Activated CD4-positive, alpha-beta T cell treated with anti-CD3 and anti-CD28 coated beads for 1 hour (primary cell): ENCODE results near the gene CECR2.

Experiments used
- DNase-seq: peaks from one replicate; pipeline ENCODE4 v3.0.0-alpha.2; 2020

Gene CECR2

DNA sequence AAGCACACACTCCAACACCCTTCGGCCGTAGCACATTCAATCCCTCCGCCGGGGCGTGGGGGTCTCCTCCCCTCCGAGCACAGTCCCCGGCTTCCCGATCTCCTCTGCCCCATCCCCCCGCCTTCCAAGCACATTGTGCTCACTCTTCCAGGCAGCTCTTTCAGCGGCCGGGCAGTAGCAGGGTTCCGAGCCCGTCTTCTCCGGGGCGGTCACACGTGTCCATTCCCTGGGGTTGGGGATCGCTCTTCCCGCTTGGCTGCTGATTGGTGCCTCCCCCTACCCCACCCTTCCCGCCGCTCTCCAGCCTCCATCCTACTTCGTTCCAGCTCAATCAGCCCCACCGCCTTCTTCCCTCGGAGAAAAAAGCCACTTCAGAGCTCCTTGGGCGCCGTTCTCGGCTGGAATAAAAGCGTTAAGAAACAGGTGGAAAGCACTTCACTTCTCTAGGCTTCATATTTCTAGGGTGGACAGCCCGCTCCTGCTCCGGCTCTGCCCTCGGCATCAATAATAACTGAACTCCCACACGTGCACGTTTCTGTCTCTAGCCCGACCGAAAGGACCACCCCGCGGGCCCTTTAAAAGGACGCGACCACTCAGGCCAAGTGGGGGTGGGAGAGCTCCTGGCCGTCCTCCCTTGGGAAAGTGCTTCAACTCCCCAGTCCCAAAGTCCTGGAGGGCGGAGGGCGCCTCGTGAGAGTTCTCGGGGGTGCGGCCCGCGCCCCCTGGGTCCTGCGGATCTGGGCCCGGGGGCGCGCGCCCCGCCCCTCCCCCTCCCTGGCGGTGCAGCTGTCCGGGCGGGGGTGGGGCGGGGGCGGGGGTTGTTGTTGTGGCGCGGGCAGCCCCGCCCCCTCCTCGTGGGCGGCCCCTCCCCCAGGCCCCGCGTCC lies 464 bp upstream of the CECR2 start:
- no peak for DNase-seq

DNA sequence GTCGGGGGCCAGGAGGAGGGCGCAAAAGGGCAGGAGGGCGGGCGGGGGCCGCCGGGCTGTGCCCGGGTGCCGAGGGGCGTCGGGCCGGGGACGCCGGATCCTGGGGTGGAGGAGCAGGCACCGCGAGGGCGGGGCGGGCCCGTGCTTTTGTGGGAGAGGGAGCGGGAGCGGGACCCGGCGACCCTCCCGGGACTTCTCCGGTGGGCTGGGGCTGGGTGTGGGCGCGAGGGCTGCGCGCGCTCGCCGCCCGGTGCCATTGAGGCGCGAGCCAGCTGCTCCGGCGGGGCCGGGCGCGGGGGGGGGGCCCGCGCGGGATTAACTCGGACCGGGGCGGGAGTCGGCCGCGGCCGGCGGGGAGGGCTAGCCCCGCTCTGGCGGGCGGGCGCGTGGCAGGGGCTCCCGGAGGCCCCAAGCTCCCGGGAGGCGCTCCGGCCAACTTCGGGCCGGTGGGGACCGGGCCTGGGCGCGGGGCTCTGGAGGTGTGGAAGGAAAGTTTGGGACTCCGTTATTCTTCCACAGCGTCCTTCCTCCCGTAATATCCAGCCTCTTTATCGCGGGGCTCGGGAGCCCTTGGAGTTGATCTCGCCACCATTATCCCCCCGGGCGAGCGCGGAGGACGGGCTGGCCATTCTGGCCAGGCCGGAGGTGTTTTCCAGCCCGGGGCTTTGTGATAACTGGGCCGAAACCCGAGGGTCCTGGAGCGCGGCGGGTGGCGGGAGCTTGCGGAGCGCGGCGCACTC lies 936 bp downstream of the CECR2 start:
- DNase-seq: no peak

DNA sequence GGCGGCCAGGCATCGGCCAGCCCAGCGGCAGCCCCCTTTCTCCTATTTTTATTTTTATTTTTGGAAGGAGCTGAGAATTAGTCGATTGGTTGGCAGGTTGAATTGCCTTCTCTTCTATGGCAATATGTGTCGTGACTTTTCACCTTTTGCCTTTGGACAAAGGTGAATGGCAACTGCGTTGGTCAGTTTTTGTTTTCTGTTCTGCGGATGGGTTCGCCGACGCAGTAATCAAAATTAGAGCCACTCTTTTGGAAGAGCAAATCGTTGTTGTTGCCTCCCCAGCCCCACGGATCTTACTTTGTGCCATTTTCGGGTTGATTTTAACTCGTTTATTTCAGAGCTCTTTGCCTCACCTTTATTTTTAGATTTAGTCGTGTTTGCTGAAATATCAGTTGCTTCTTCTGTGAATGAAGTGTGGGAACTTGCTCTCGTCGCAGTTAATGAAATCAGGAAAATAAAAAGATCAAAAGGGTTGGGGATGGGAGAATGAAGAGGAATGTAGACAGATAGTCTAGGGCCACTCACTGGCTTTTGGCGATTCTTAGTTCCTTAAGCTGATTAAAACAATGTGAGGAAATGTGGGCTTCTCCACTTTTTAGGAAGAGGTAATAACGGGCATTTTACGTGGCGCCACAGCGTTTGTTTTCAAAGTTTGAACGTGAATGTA lies 1.6 kb downstream of the CECR2 start:
- DNase-seq: no peak

DNA sequence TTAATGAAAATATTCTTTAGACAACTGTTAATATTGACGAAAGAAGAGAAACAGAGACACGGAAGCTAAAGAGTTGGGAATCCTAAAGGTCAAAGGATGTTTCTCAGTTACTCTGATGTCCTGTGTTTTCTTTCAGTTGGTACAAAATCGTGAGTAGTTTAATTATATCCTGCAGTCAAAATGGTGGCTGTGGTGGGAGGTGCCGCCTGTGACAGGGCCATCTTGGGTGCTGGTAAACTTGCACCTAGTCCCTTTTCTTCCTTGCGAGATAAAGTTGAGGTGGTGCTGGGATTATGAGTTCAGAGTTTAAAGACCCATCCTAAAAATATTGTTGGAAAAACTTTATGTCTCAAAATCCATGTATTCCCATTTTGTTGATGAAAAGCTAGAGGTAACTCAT lies 2.2 kb downstream of the CECR2 start:
- no peak for DNase-seq

DNA sequence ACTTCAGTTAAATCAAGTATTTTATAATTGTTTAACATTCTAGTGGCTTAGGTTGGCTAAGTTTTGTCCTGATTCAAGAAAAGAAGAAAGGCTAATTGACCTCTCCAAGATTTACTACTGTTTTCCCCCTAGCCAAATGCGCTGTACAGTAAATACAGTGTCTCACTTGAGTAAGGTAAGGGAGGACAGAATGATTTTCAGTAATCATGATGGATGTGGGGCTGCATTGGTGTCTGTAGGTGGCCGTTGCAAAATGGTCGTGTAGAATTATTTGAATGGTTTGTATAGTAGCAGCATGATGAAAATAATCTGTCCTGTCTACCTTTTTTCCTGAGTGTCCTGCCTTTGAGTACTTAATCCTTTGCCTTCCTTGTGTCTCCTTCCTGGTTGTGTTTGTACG lies 4.6 kb downstream of the CECR2 start:
- no peak for DNase-seq

DNA sequence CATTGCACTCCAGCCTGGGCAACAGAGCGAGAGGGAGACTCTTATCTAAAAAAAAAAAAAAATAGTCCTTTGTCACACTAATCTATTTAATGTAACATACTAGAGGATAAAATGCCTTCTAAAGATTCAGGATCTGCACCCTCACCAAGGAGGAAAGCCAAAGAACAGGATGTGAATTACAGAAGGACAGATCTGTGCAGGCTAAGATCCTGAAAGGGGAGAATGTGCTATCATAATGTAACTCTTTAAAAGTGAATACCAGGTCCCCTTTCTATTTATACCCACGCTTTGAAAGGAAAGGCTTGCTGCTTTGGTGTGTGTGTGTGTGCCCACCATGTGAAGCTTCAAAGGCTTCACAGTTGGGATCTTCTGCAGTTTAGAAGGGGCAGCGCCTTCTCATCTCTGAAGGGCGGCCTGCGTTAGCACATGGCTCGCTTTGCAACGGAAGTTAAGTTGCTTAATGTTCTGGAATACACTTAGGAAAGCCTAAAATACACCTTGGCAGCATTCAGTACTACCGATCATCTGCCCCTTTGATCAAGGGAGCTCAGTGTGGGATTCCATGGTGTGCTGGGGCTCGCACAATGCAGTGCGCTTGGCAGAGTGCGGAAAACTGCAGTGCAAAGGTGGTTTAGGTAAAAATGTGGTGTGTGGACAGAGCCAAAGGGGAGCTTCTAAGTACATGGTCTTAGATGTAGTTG lies 6.8 kb downstream of the CECR2 start:
- DNase-seq: no peak

DNA sequence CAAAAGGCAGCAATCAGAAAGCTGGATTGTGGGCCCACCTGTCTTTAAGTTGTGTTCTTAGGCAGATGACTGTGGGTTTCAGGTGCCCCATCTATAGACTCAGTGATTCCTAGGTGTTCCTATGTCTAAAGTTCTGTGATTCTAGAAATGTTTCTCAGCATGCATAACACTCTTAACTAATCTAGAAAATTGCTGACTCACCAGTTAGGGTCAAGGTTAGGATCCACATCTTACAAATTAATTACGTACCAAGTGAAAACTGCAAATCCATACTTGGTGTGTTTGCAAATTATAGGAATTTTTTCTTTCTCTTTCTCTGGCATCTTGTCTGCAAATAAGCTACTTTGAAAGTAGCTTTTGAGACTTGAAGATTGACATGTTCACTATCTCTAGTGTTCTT lies 7.7 kb downstream of the CECR2 start:
- DNase-seq: no peak

DNA sequence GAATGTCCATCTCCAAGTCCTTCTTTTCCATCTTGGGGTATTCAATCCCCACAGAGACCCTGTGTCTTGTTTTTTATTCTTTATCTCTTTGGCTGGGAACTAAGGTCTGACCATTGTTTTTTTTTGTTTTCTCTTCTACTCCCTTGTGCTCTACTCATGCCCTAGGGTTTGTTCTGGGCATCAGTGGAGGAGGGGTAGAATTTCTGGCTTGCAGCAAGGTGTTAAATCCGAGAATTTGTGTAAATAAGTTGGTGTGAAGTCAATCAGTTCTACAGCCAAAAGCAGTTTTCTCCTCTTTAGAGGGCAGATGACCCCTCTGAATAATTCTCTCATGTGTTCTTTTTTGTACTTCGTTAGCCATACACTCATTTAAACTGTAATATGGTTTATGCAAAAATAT lies 10.7 kb downstream of the CECR2 start:
- DNase-seq: no peak

DNA sequence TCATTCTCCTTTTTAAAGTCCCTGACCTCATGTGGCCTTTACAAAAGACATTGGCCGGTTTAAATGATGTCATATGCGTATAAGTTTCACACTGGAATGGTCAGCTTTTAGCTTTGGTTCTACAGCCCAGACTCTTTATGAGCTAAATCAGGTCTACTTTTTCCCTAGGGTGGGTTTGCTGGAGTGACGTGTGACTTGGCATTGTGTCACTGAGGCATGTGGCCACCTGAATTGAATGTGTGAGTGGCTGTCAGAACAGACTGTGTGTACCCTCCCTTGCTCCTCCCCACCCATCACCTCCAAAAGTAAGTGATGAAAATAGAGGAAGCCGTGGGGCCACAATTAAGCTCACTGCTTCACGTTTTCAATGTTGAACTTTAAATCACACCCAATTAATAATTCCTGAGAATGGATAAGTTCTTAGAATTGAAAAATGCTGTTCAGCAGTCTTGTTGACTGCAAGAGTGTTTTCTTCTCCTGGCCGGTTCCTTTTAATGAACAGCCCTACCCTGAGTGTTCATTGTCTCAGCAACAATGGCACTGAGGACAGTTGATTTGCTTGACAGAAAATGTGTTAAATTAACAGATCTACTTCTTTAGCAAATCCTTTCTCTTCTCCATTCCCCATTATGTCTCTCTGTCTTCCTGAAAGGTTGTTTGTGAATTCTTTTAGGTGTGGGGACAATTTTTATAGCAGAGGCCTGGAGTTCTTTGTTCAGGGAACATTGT lies 11.3 kb downstream of the CECR2 start:
- DNase-seq: no peak

DNA sequence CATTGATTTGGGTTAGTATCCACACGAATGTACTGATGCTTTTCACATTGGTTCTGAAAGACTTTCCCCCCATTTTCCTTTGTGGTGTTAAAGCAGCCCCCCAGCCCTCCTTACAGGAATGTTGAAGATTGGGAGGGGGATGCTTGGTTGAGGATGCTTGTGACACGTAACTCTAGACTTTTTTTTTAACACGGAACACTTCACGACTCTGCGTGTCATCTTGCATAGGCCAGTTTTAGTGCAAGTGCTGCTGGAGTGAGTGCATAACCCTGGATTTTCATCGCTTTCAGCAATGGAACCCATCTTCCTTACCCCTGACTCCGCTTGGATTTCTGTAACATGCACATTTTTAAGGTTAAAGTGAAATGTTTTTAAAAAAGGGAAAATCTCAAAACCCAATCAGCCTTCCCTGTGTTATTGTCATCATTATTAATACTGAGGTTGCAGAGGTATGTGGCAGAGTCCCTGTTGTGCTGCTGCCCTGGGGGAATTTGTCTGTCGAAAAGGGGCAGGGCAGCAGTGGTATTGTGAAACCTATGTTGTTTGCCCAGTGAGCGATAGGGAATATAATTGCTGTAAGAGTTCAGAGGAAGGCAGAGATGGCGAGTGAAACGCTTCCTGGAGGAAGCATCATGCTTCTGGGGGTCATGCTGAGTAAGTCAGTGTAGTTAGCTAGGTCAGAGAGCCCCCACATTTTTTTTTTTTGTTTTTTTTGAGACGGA lies 12.1 kb downstream of the CECR2 start:
- DNase-seq: no peak

DNA sequence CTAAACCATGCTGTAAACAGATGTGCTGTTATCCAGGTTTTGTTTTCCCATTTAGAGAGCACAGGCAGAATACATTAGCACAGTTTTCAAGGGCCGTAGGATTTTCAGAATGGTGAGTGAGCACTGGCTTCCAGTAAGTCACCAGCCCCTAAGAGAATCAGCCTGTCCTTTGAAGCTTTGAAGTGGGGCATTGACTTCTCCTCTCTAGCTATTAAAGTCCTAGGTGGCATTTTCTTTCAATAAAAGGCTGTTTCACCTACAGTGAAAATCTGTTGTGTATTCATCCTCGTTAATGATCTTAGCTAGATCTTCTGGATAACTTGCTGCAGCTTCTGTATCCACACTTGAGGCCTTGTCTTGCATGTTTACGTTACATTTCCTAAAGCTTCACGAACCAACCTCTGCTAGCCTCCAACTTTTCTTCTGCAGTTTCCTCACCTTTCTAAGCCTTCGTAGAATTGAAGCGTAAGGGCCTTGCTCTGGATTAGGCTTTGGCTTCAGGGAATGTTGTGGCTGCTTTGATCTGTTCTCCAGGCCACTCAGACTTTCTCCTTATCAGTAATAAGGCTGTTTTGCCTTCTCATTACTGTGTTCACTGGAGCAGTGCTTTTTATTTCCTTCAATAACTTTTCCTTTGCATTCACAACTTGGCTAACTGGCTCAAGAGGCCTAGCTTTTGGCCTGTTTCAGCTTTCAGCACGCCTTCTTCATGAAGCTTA lies 15.5 kb downstream of the CECR2 start:
- no peak for DNase-seq

DNA sequence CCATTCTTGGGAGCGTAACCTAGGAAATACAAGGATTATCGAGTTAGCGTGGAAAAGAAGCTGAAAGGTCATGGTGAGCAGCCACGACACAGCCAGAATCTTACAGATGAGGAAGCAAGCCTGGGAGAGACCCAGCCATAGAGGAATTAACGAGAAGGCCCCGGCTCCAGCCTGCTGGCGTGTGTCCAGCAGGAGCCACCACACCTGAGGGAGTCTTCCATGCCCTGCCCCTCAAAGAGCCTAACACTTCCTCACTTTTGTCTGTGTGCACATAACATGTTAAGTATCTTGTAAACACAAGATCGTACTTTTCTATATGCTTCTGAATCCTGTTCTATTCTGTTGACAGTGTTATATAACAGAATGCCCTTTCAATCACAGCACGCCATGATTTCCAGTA lies 18.1 kb downstream of the CECR2 start:
- no peak for DNase-seq

DNA sequence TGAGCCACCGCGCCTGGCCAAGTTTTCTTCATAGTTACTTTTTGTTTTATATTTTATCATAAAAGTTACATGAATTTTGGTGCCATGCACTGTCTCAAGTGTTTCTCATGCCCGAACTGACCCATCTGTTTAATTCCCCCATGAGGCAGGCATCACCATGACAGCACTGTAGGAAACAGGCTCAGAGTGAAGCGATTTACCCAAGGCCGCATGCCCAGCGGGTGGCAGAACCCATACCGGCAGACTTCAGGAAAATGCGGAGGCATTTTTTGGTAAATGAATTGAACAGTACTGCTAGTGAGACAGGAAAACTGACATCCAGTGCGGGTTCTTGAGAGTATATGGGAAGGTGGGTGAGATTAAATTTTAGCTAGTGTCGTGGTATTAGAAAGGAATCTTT lies 19.0 kb downstream of the CECR2 start:
- no peak for DNase-seq

DNA sequence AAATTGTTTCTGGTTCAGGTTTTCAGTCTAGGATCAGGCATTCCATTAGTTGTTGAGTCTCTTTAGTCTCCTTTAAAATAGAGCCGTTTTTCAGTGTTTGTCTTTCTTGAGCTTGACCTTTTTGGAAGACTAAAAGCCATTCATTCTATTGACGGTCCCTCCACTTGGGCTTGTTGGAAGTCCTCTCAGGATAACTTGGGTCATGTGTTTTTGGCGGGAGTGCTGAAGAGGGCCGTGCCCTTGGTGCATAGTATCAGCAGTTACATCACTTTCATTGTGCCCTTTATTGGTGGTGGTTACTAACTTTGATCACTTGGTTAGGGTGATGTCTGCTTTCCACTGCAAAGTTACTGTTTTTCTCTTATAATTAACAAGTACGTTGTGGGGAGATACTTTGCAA lies 20.8 kb downstream of the CECR2 start:
- DNase-seq: no peak

DNA sequence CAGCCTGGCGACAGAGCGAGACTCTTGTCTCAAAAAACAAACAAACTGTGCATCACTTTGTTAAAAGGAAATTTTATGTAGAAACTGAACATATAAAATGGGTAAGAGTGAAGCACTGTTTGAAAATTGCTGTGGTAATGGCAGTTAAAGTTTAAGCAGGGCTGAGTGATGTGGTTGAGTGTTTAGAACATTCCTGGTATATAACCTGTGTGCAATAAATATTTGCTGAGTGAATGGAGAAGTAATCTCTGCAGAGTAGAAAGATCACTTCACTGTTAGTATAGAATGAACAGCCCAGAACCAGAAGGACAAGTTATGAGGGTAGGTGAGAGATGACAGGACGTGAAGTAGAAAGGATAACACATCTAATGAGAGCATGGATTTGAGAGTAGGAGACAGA lies 27.3 kb downstream of the CECR2 start:
- DNase-seq: no peak

DNA sequence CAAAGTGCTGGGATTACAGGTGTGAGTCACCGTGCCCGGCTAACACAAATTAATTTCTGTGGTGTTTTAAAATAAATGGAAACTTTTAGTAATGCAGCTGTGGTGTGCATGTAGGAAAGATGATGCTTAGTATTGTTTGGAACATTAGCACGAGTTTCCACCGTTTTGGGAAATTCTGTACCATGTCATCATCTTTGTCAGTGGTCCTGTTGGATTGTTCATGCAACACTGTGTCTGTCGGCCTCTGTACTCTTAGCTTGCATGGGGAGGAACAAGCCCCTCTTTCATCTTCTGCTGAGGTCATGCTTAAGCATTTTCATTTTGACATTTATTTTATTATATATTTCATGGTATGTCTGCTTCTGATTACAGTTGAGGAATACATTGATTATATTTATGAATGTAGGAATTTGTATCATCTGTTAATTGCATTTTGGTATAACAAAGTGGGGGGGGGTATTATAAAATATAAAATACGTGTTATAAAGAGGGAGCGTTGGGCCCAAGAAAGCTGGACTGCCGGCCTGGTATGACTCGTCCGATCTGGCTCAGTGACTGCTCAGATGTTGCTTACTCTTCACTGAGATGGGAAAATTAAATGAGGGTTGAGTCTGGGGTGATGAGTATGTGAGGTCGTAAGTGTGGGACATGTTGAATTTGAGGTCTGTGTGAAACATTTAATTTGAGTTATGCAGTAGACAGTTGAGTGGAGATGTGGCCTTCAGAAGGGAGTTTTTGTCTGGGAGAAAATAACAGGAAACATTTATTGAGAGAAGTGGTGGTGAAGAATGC lies 28.7 kb downstream of the CECR2 start:
- DNase-seq: no peak

DNA sequence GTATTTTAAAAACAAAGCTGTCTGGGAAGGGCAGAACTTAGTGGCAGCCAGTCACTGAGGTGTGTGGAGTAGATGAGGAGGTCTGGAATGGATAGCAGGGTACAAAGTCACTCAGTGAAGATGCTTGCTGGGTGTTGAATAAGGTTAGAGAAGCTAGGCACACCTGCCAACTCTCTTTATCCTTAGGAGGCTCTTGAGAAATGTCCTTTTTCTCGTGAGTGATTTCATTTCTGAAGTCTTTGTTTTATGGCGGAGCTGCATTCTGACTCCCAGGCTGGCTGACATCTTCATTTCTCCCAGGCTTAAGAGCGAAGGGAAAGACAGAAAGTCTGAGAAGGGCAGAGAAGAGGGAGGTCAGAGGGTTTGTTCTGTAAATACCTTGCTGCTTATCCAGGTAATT lies 31.0 kb downstream of the CECR2 start:
- DNase-seq: no peak

DNA sequence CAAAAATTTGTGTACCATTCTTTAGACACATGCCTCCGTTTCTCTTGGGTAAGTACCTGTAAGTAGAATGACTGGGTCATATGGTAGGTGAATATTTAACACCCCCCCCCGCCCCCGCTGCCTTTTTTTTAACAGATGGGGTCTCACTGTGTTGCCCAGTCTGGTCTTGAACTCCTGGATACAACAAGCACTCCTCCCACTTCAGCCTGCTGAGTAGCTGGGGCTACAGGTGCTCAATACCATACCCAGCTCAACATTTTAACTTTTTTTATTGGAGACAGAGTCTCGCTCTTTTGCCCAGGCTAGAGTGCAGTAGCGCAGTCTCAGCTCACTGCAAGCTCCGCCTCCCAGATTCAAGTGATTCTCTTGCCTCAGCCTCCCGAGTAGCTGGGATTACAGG lies 32.5 kb downstream of the CECR2 start:
- no peak for DNase-seq

DNA sequence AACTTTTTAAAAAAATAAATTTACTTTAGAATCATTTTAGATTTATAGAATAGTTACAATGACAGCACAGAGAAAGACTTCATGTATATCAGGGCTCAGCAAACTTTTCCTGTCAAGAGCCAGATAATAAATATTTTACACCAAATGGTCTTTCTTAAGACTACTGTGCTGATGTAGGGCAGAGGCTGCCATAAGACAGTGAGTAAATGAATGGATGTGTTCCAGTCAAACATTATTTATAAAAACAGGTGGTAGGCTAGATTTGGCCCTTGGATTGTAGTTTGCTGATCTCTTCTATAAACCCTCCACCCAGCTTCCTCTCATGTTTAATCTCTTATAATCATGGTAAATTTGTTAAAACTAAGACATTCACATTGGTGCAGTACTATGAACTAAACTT lies 33.0 kb downstream of the CECR2 start:
- no peak for DNase-seq

DNA sequence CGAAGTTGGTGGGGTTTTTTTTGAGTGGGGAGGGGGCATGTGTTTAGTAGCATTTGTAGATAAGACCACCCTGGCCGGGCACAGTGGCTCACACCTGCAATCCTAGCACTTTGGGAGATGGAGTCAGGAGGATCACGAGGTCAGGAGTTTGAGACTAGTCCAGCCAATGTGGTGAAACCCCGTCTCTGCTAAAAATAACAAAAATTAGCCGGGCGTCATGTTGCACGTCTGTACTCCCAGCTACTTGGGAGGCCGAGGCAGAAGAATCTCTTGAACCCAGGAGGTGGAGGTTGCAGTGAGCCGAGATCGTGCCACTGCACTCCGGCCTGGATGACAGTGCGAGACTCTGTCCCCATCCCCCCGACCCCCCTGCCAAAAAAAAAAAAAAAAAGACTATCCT lies 34.6 kb downstream of the CECR2 start:
- DNase-seq: no peak
